ENCODE data around the gene PAFAH1B2. TPM values are rescaled to one million over a fixed set of nuclear protein-coding genes. Genes with fewer than 3 reads are reported as not detected.
"Not testable (repeated sequence)": the region's sequence is repeated elsewhere in the genome, so short reads cannot be mapped to it uniquely, and the experiment has no call there.

Gene PAFAH1B2
- polyA plus RNA-seq, 1 donor = 47.9 TPM

DNA sequence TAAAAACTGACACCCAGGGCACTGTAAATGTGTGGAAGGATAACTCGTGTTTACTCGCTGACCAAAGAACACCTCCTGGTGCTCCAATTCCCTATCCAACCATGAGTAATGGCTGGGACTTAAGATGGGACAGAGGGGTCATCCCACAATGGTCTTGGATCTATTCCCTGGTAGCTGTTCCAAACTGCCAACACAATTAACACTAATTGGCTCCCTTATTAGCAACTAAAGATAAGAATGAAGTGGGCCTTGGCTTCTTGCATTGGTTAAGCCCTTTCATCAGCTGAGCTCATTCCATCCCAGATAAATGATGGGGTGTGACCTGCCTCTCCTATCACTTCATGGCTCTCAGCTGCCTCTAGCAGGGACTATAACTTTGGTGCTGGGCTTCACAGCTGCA is 44.4 kb upstream of the PAFAH1B2 start:
- no peaks in the 10 kb centered on the region for H3K9me3 ChIP-seq (ENCODE audit: control insufficient read depth, low read depth, low read length)
- no peak overlapping the region for H3K27ac ChIP-seq (ENCODE audit: low read length)
- H3K36me3 ChIP-seq (ENCODE audit: control insufficient read depth, insufficient read depth, low read length) = no peaks in the 10 kb centered on the region
- WGBS (ENCODE audit: insufficient coverage, low lambda C conversion rate) = no CpG with 5 or more reads among the region's 2 CpGs
- H3K4me3 ChIP-seq (ENCODE audit: low read length) = no peak overlapping the region
- peak in 1 of 2 donors; percentile 39 for DNase-seq
- no peaks in the 10 kb centered on the region for H3K27me3 ChIP-seq (ENCODE audit: control insufficient read depth, insufficient read depth, low read length)
- peaks cover 18% of the 10 kb centered on the region for H3K4me1 ChIP-seq (ENCODE audit: control insufficient read depth, insufficient read depth, low read length)

DNA sequence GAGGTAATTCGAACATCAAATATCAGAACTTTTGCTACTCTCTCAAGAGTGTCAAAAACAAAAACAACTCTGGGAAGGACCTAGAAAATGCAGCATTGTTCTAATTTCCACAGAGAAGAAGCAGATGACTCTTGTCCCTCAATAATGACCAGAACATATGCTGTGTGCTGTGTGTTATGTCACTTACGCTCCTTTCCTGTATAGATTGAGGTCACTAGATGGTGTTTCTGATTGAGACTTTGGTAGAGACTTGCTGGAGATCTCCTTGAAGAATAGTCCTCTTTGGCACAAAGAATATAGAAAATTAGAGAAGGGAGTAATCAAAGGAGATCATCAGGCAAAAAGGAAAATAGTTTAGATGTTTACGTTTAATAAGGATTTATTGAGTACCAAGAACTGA is 43.5 kb upstream of the PAFAH1B2 start:
- Histone ChIP-seq H3K4me3 (ENCODE audit: low read length) (no peak overlapping the region), H3K4me1 (ENCODE audit: control insufficient read depth, insufficient read depth, low read length) (peaks cover 15% of the 10 kb centered on the region), H3K9me3 (ENCODE audit: control insufficient read depth, low read depth, low read length) (no peaks in the 10 kb centered on the region), H3K36me3 (ENCODE audit: control insufficient read depth, insufficient read depth, low read length) (no peaks in the 10 kb centered on the region), H3K27me3 (ENCODE audit: control insufficient read depth, insufficient read depth, low read length) (no peaks in the 10 kb centered on the region), H3K27ac (ENCODE audit: low read length) (no peak overlapping the region)
- no peak for DNase-seq
- WGBS (ENCODE audit: insufficient coverage, low lambda C conversion rate) = 92% methylated on average over 2 of the region's 3 CpGs

GRCh38 chr11:117107701-117108590 is 36.1 kb upstream of the PAFAH1B2 start:
- Histone ChIP-seq H3K27ac (ENCODE audit: low read length) (no peak overlapping the region), H3K4me3 (ENCODE audit: low read length) (no peak overlapping the region), H3K4me1 (ENCODE audit: control insufficient read depth, insufficient read depth, low read length) (no peaks in the 10 kb centered on the region), H3K36me3 (ENCODE audit: control insufficient read depth, insufficient read depth, low read length) (no peaks in the 10 kb centered on the region), H3K9me3 (ENCODE audit: control insufficient read depth, low read depth, low read length) (peaks cover 5% of the 10 kb centered on the region), H3K27me3 (ENCODE audit: control insufficient read depth, insufficient read depth, low read length) (no peaks in the 10 kb centered on the region)
- DNase-seq = no peak
- 60% methylated on average over 1 of the region's 5 CpGs for WGBS (ENCODE audit: insufficient coverage, low lambda C conversion rate)

DNA sequence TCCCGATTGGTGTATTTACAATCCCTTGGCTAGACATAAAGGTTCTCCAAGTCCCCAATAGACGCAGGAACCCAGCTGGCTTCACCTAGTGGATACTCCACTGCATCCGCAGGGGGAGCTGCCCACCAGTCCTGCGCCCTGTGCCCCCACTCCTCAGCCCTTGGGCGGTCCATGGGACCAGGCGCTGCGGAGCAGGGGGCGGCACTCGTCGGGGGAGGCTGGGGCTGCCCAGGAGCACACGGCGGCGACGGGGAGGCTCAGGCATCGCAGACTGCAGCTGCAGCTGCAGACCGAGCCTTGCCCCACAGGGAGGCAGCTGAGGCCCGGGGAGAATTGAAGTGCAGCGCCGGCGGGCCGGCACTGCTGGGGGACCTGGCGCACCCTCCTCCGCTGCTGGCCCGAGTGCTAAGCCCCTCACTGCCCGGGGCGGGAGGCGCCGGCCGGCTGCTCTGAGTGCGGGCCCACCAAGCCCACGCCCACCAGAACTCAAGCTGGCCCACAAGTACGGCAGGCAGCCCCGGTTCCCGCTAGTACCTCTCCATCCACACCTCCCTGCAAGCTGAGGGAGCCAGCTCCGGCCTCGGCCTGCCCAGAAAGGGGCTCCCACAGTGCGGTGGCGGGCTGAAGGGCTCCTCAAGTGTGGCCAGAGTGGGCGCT is 33.7 kb upstream of the PAFAH1B2 start:
- Histone ChIP-seq H3K9me3 (ENCODE audit: control insufficient read depth, low read depth, low read length) (peaks cover 5% of the 10 kb centered on the region), H3K36me3 (ENCODE audit: control insufficient read depth, insufficient read depth, low read length) (no peaks in the 10 kb centered on the region), H3K4me3 (ENCODE audit: low read length) (no peak overlapping the region), H3K4me1 (ENCODE audit: control insufficient read depth, insufficient read depth, low read length) (no peaks in the 10 kb centered on the region), H3K27ac (ENCODE audit: low read length) (no peak overlapping the region), H3K27me3 (ENCODE audit: control insufficient read depth, insufficient read depth, low read length) (no peaks in the 10 kb centered on the region)
- WGBS (ENCODE audit: insufficient coverage, low lambda C conversion rate) = no CpG with 5 or more reads among the region's 39 CpGs
- no peak for DNase-seq

DNA sequence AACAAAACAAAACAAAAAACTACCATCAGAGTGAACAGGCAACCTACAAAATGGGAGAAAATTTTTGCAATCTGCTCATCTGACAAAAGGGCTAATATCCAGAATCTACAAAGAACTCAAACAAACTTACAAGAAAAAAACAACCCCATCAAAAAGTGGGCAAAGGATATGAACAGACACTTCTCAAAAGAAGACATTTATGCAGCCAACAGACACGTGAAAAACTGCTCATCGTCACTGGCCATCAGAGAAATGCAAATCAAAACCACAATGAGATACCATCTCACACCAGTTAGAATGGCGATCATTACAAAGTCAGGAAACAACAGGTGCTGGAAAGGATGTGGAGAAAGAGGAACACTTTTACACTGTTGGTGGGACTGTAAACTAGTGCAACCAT is 31.6 kb upstream of the PAFAH1B2 start:
- H3K36me3 ChIP-seq (ENCODE audit: control insufficient read depth, insufficient read depth, low read length); H3K9me3 ChIP-seq (ENCODE audit: control insufficient read depth, low read depth, low read length); H3K27ac ChIP-seq (ENCODE audit: low read length); H3K27me3 ChIP-seq (ENCODE audit: control insufficient read depth, insufficient read depth, low read length); H3K4me1 ChIP-seq (ENCODE audit: control insufficient read depth, insufficient read depth, low read length); H3K4me3 ChIP-seq (ENCODE audit: low read length); DNase-seq: not testable (repeated sequence)
- WGBS (ENCODE audit: insufficient coverage, low lambda C conversion rate) = no CpG with 5 or more reads among the region's 3 CpGs

- WGBS (ENCODE audit: insufficient coverage, low lambda C conversion rate) = no CpG with 5 or more reads among the region's 1 CpG
- not testable (repeated sequence) for H3K27ac ChIP-seq (ENCODE audit: low read length); DNase-seq; H3K4me3 ChIP-seq (ENCODE audit: low read length); H3K9me3 ChIP-seq (ENCODE audit: control insufficient read depth, low read depth, low read length); H3K36me3 ChIP-seq (ENCODE audit: control insufficient read depth, insufficient read depth, low read length); H3K4me1 ChIP-seq (ENCODE audit: control insufficient read depth, insufficient read depth, low read length); H3K27me3 ChIP-seq (ENCODE audit: control insufficient read depth, insufficient read depth, low read length)
Measured at GRCh38 chr11:117112939-117113338, 31.1 kb upstream of the PAFAH1B2 start.

DNA sequence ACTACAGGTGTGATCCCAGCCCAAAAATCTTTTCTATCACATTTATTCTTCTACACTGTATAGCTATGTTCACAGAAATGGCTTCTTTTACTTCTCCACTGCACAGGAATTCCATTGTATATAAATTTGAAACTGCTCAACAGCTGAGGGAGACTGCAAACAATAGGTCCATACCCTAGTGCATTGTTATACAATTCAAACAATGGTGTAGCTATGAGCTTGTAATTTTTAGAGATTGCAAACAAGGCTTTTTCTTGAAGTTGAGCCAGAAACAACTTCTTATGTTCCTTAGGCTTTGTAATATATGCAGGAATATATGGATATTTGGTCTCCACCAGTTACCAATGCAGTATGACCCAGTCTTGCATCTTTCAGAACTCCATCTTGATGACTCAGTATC is 26.4 kb upstream of the PAFAH1B2 start:
- H3K4me3 ChIP-seq (ENCODE audit: low read length) = no peak overlapping the region
- no peaks in the 10 kb centered on the region for H3K36me3 ChIP-seq (ENCODE audit: control insufficient read depth, insufficient read depth, low read length)
- H3K9me3 ChIP-seq (ENCODE audit: control insufficient read depth, low read depth, low read length) = no peaks in the 10 kb centered on the region
- no peaks in the 10 kb centered on the region for H3K27me3 ChIP-seq (ENCODE audit: control insufficient read depth, insufficient read depth, low read length)
- H3K27ac ChIP-seq (ENCODE audit: low read length) = no peak overlapping the region
- no peaks in the 10 kb centered on the region for H3K4me1 ChIP-seq (ENCODE audit: control insufficient read depth, insufficient read depth, low read length)
- DNase-seq = no peak

DNA sequence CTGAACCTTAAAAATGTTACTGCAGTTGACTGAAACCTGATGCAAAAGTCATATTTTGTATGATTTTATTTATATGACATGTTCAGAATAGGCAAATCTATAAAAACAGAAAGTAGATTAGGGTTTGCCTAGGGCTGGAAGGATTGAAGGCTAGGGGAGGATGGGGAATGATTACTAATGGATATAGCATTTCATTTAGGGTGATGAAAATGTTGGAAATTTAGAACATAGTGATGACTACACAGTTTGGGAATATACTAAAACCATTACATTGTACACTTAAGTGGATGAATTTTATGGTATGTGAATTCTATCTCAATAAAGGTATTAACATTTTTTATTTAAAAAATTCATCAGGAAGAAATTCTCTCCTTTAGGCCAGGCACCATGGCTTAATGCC is 22.9 kb upstream of the PAFAH1B2 start:
- Histone ChIP-seq H3K4me1 (ENCODE audit: control insufficient read depth, insufficient read depth, low read length) (no peaks in the 10 kb centered on the region), H3K36me3 (ENCODE audit: control insufficient read depth, insufficient read depth, low read length) (no peaks in the 10 kb centered on the region), H3K27ac (ENCODE audit: low read length) (no peak overlapping the region), H3K27me3 (ENCODE audit: control insufficient read depth, insufficient read depth, low read length) (no peaks in the 10 kb centered on the region), H3K9me3 (ENCODE audit: control insufficient read depth, low read depth, low read length) (no peaks in the 10 kb centered on the region), H3K4me3 (ENCODE audit: low read length) (no peak overlapping the region)
- DNase-seq = no peak

GRCh38 chr11:117122556-117122955 is 21.5 kb upstream of the PAFAH1B2 start:
- Histone ChIP-seq H3K36me3 (ENCODE audit: control insufficient read depth, insufficient read depth, low read length) (no peaks in the 10 kb centered on the region), H3K4me1 (ENCODE audit: control insufficient read depth, insufficient read depth, low read length) (no peaks in the 10 kb centered on the region), H3K4me3 (ENCODE audit: low read length) (no peak overlapping the region), H3K9me3 (ENCODE audit: control insufficient read depth, low read depth, low read length) (no peaks in the 10 kb centered on the region), H3K27me3 (ENCODE audit: control insufficient read depth, insufficient read depth, low read length) (no peaks in the 10 kb centered on the region), H3K27ac (ENCODE audit: low read length) (no peak overlapping the region)
- no CpG with 5 or more reads among the region's 5 CpGs for WGBS (ENCODE audit: insufficient coverage, low lambda C conversion rate)
- DNase-seq = no peak

DNA sequence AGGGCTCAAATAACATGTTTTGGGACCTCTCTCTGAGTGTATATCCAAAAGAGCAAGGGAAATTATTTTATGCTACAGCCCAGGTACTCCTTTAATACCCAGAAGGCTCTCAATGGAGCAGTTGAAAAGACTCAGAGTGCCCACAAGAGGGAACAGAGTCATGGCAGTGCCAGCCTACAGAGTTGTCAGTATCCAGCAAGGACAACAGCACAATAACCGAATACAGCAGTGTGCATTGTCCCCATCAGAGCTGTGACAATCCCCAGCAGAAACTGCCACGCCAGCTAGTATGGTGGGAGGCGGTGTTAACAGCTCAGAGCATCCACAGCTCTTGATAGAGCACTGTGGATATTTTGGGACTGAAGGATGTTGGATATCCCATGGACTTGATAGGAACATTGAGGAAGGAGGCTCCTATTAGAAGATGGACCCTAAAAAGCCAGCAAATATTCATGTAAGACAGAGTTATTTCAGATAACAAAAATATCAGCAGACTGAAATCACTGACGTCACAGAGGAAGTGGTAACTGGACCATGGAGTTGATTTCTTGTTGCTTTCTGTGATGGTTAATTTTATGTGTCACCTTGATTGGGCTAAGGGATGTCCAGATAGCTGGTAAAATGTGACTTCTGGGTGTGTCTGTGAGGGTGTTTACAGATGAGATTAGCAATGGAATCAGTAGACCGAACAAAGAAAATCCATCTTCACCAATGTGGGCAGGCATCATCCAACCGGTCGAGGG is 17.7 kb upstream of the PAFAH1B2 start:
- Histone ChIP-seq H3K4me3 (ENCODE audit: low read length) (no peak overlapping the region), H3K27me3 (ENCODE audit: control insufficient read depth, insufficient read depth, low read length) (no peaks in the 10 kb centered on the region), H3K36me3 (ENCODE audit: control insufficient read depth, insufficient read depth, low read length) (no peaks in the 10 kb centered on the region), H3K4me1 (ENCODE audit: control insufficient read depth, insufficient read depth, low read length) (no peaks in the 10 kb centered on the region), H3K9me3 (ENCODE audit: control insufficient read depth, low read depth, low read length) (no peaks in the 10 kb centered on the region), H3K27ac (ENCODE audit: low read length) (no peak overlapping the region)
- DNase-seq = no peak
- no CpG with 5 or more reads among the region's 7 CpGs for WGBS (ENCODE audit: insufficient coverage, low lambda C conversion rate)

All from large intestine (tissue), 3 donors.